GM21737 (cell line): ENCODE results near the gene LDAH.

ENCODE experiments used
- ATAC-seq: cut with Tn5 transposase; IDR thresholded peaks from one replicate; pipeline ENCODE4 v1.9.1; 2021; ENCODE audit warnings: mild to moderate bottlenecking, moderate library complexity; ENCODE audit not compliant: unreplicated experiment

The LDAH gene

DNA sequence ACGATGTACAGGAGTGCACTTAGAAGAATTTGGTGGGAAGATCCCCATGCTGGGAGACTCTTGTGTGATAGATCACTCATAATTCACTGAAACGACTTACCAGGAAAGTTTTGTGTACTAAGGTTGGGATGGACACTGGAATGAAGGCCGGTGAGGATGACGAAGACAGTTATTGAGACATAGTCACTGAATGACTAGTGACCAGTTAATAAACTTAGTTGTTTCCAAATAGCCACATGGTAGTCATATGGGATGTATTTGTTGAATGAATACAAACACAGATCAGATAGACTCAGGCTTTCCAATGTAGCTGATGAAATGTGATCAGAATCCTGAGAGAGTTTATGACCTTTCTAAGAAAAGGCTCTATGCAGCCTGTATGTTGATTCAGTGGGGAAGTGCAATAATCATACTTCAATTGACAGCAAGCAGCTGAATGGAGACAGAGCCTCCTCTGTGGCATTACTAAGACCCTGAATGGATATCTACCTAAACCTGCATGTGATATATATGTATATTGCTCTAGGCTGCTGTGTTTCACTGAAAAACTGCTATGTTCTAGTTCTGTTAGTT is 135.6 kb downstream of the LDAH start:
- ATAC-seq = no peak

DNA sequence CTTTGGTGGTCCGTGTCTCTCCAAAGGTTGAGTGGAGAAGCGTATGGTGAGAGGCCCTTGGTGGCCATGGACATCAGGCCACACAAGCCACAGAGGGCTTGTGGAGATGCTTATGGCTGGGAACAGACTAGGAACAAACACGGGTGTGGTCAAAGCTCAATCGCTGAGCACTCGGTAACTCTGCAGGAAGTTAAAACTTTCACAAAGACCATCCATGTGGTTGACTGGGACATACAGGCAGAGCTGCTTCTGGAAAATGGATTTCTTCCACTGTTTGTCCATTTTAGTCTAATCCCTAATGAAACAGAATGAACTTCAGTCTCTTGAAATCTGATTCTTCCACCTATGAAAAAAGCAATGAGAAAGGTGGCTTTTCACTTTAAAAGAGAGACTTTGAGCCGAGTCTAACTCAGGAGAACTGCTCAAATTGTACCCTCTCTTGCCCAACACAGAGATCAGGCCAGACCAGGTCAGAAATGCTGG is 138.3 kb downstream of the LDAH start:
- no peak for ATAC-seq

DNA sequence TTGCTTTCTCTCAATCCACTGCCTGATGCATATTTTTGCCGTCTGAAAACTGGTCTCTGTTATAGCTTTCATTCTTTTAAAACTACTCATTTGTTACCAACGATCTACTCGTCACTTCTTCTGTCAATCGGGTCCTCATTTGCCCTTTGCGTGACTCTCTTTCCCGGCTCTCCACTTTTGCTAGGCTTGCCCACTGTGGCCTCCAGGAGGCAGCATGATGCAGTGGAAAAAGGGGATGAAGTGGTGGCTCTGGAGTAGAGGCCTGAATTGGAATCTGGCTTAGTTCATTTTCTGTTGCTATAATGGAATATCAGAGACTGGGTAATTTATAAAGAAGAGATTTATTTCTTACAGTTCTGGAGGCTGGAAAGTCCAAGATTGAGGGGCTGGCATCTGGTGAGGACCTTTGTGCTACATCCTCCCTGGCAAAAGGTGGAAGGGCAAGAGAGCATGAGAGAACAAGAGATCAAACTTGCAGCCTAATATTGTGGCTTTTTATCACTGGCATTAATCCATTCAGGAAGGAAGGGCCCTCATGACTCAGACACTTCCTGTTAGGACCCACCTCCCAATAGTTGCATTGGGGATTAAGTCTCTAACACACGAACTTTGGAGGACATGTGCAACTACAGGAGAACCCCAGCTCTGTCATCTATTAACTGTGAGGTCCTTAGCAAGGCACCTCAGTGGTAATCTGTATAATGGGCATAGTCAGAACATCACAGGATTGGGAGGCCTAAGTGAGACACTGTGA is 140.6 kb downstream of the LDAH start:
- no peak for ATAC-seq

DNA sequence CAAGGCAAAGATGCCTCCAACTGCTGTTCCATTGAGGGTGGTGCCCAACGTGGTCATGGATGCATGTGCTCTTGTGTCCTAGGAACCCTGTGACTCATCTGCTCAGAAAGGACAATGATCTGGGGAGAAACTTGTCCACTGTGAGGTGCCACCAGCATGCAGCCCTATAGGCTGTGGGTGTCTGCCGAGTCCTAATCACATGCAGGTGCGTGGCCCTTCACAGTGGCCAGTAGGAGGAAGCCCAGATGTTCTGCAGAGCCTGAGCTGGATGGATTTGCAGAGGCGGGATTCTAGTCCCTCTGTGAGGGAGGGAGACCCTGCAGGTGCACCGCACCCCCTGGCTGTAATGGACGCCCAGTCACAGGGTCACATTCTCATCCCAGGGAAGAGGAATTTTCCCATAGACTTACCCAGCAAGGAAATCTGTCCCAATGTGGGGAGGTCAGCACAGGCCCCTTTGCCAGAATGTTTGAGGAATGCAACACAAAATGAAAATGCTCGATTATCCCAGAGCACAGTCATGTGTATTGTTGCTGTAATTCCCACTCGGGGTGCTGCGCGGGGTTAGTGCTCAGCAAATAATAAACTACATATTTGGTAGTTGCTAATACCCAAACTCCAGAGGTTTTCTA is 142.0 kb downstream of the LDAH start:
- no peak for ATAC-seq

DNA sequence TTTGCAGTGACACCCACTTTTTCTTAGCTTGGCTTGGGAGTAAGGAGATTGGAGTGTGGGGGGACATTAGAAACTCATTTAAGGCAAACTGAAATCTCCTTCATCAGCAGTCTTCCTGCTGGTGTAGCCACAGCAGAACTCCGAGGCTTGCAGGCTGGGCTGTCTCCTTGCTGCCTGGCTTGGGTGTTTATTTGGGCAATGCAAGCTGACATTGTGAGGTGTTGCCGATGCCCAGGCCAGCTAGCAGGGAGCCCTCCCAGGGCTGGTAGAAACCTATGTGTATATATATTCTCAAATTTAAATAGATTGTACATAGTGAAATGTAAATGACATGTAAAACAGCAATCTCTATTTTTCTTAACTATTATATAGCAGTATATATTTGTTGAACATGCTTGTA is 144.1 kb downstream of the LDAH start:
- no peak for ATAC-seq

DNA sequence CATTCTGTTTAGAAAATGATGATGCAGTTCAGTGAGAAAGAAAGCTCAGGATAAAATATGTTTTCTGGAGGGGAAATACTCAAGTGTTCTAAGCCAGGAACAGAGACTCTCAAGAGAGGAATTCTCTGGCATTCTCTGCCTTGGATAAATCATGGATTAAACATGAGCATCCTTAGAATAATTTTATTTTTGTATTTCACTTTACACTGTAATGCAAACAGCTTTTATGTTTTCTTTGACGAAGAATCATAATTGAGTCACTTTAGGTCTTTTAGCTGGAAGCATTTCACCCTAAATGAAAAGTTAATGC is 144.9 kb downstream of the LDAH start:
- no peak for ATAC-seq

DNA sequence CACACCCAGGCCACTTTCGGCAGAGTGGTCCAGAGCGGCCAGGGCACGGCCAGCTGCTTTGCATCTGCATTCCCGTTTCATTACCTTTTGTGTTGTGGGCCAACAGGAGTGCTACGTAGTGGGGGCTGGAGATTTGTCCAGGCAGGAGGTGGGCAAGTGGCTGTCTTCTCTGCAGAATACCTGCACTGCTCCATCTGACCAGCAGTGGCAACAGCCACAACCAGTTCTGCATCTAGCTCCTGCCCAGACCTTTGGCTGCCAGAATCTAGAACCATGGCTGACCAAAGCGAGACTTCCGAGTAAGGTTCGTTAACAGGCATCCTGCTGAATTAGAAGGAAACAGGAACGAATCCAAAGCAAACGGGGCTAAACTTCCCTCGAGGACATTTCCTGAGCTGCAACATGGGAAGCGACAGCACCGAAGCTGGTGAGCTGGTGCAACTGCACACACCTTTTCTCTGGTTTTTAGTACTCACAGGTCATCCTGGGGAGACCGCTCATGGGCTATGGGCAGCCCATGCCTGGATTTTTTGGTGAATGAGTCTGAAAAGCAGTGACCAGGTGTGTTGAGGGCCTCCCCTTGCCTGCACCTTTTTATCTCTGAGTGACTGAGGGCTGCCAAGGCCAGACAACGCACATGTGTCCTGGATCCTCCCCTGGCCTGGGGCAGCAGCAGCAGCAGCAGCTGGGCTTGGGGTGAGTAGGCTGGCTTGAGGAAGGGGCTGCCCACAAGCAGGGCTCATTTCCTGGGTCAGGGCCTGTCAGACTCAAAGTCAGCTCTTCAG is 145.4 kb downstream of the LDAH start:
- ATAC-seq = peak; percentile 35

DNA sequence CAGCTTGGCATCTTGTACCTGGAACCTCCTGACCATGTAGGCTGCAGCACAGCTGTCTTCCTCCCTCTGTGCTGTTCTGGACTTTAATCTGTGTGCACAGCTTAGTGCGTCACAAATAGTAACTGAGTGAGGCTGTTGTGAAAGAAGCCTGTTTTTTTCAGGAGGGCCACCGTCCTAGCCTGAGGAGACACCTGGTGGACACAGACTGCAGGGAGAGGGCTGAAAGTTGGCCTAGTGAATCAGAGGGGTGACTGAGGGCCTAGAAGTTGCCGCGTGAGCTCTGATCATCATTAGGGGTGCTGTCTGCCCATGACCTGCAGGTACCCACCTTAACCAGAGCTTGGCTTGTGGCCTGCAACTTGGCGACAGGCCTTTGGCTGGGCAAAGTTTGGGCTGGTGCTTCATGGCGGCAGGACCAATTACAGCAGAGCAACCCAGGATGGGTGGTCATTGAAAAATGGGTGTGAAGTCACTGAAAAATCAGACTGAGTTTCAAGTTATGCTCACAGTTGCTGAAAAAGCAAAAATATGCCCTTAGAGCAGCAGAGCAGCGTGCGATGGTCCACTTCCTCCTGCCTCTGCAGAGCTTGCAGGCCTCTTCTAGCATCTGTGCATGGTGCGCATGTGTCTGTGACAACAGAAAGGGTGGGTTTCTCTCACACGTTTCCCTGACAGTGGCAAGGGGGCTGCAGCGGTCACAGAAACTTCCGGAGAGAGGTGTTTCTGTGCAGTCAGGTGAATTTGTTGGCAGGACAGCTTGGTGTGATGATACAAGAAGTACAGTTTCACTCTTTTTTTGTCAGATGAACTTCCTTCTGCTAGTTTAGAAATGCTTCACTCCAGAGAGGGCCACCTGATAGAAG is 146.3 kb downstream of the LDAH start:
- peak; percentile 80 for ATAC-seq

DNA sequence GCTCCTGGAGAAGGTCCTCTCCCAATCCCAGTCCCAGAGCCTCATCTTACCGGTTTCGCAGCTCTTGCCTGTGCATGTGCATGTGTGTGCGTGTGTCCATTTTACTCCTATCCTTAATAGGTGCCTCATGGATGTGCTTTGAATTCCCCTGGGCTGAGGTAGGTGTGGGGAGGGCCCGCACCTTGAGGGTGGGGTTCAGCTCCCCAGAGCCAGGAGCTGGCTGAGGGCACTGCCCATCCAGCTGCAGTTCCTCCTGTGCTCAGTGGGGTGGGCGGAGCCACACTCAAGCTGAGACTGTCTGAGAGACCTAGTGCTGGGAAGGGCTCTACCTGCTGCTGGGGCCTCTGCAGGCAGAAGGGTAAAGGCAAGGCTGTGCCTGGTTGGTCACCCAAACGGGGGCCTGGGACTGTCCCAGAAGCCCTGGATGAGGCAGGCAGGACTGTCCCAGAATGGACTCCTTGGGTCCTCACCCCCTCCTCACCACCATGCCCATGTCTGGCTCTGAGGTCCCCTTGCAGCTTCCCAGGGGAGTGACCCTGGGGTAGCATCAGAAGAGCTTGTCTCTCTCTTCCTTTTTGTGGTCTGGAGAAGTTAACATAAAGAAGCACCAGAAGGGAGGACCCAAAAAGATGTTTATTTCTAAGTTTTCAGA is 147.1 kb downstream of the LDAH start:
- ATAC-seq = peak; percentile 43

DNA sequence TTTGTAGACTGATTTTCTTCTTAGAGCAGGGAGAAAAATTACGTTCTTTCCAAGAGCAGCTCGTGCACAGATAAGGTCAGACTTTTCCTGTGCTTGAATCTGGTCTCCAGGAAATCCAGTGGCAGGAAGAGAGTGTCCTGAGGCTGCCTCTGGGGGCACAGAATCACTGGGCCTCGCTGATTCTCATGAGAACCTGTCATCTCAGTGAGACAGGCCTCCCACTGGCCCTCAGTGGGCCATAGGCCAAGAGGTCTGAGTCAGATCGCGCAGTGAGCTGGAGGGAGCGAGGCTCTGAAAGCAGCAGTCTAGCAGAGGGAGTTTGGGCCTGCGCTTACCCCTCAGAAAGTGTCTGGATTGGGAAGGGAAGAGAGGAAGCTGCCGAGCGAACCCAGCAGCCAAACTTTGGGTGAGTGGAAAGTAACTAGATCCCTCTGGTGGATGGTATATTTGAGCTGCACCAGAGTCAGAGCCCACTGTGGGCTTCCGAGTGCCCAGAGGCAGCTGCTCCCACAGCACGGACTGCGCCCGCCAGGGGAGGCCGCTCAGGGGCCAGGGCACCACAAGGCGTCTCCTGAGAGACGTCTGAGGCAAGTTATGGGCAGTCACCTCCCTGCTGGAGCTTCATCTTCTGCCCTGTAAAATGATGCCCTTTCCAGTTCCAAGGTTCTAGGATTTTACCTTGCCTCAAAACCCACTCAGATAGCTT is 147.8 kb downstream of the LDAH start:
- ATAC-seq = no peak

DNA sequence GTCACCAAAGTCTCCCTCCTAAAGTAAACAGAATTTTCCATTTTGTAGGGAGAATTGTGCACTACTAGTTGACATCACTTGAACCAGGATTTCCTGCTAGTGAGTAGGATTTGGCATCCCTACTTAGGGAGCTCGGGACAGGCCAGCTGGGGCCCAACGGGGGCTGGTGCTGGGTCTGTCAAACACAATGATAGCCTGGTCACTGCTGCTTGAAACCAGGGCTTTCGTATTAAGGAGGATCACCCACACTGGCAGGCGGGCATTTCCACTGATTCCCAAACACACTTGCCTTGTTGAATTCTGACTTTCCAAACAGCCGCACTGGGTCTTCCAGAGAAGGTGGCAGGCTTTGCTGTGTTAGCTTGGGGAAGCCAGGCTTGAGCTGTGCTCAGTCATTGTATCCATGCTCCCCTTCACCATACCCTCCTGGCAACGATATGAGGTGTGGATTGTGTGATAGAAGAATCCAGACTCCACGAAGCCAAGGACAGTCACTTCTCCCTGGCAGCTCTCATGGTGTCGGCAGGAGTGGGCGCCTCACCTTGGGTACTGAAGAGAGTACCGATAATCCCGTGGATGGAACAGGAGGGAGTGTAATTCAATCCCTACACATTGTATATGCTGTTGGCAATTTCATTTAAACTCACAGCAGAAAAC is 148.5 kb downstream of the LDAH start:
- no peak for ATAC-seq

DNA sequence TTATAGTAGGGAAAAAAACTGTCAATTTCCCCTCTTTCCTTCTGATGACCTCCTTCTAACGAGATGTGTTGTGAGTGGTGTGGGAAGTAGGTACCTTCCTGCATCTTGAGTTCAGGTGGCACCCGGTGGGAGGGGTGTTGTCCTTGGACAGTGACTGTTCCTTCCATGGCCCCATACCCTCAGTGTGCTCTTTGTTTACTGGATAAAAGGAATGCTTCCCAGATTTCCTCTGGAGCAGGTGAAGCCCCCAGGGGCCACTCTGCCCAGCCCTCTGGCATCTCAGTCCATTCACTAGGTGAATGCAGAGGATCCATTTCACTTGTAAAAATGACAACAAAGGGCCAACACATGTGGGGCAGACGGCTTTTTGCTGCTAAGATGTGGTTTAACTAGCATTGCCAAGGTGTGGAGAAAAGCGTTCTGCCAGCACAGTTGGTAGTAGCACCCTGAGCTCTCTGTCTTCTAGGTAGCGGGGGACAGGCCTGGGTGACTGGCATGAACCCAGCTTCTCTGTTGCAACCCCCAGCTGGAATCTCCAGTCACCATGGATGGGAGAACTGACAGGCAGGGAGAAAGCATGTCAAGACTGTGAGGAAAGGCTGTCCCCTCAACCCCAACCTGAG is 149.1 kb downstream of the LDAH start:
- ATAC-seq = no peak

DNA sequence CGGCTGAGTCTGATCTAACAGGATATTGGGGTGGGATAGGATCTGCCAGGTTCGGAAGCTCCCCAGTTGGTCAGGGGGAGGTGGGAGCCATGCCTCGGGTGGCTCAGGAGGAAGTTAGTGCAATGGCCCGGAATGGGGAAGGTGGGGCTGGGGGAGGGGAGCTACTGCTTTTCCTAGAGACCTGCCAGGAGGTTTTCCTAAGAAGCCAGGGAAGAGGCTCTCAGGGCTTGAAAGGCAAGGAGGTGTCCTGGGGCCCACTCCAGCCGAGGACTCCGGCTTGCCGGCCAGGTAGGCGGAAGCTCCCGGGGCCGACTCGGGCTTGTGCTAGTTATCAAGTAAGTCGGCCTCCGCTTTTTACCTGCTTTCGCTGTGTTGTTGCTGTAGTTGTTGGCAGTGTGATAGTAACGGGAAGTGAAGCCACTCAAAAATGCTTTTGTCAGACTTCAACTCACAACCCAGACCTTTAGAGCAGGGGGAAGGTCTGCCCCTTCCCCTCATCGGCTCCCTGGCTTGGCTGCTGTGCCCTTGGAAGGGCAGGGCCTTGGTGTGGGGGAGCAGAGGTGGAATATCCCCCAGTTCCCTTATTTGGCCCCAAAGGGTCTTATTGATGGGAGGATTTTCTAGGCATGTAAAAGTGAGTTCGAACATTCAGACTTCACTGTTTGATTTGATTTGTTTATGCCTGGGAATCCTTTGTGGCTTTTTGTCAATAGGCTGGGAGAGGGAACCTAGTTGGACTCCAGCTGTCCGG is 150.5 kb downstream of the LDAH start:
- ATAC-seq = no peak

DNA sequence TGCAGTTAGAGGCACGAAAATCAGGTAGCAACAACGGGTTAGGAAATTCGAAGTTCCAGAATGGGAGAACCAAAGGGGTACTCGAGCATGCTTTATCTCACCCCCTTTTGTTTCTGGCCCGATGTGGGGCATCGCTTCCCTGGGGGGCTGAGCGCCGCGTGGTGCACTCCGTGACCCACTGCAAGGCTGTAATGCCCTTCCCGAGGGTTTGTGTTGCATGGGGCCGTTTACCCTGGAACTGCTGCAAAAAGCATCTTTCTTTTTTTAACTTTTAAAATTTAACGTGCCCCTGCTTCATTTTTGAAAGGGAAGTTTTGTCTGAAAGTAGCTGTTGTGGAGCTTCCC is 151.2 kb downstream of the LDAH start:
- ATAC-seq = no peak

DNA sequence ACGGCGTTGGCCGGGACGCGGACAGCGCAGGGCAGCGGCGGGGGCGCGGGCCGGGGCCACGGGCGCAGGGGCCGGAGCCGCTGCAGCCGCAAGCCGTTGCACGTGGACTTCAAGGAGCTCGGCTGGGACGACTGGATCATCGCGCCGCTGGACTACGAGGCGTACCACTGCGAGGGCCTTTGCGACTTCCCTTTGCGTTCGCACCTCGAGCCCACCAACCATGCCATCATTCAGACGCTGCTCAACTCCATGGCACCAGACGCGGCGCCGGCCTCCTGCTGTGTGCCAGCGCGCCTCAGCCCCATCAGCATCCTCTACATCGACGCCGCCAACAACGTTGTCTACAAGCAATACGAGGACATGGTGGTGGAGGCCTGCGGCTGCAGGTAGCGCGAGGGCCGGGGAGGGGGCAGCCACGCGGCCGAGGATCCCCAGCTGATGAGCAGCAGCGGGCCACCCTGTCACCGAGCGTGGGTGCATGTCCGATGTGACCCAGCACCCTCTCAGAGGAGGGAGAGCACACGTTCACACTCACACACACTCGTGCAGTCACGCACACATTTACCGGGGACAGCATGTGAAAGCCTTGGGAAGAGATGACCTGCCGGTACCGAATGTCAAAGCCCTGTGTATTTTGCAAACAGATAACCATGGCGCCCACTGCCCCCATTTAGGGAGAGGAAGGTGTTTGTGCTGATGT is 151.7 kb downstream of the LDAH start:
- no peak for ATAC-seq

DNA sequence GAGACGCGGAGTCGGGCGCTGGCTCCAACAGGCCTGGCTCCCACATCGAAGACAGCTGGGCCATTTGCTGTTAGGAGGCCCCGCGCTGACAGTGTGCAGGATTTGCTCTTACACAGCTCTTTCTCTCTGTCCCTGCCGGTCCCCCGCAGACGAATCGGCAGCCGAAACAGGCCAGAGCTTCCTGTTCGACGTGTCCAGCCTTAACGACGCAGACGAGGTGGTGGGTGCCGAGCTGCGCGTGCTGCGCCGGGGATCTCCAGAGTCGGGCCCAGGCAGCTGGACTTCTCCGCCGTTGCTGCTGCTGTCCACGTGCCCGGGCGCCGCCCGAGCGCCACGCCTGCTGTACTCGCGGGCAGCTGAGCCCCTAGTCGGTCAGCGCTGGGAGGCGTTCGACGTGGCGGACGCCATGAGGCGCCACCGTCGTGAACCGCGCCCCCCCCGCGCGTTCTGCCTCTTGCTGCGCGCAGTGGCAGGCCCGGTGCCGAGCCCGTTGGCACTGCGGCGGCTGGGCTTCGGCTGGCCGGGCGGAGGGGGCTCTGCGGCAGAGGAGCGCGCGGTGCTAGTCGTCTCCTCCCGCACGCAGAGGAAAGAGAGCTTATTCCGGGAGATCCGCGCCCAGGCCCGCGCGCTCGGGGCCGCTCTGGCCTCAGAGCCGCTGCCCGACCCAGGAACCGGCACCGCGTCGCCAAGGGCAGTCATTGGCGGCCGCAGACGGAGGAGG is 152.4 kb downstream of the LDAH start:
- ATAC-seq = no peak
